ENCODE results near the gene ZC3H18. TPM values are rescaled to one million over a fixed set of nuclear protein-coding genes. Genes with fewer than 3 reads are reported as not detected.

ZC3H18 gene
- polyA plus RNA-seq, 1 donor from 2014 or later: 12.8 TPM

DNA sequence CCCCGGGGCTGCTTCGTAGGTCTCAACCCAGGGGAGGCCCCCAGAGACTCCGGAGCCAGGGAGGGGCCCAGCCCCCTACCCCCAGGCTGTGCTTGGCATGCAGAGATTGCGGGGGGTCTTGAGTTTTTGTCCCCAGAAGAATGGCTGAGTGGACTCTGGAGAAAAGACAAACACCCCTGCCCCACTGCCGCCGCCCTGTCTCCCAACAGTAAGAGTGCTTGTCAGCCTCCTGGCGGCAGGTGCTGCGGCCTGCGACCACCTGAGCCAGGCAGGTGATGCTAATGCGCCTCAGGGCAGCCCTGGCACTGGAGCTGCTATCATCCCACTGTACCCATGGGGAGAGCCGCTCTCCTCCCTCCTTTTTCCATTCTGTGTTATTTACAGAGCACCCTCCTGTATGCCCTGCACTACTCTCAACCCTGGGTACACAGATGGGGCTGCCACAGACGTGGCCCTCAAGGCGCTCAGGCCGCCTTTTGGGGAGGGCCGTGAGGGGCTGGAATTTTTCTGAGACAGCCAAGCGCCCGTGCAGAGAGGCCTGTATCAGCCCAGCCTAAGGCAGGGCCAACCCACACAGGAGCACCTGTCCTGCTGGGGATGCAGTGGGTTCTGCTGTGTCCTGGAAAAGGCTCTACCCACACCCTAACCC lies 65.6 kb downstream of the ZC3H18 start:
- Histone ChIP-seq H3K9ac (ENCODE audit: low read length) (no peak overlapping the region), H3K9me2 (ENCODE audit: insufficient read depth, low read length) (no peaks in the 10 kb centered on the region), H3F3A (ENCODE audit: insufficient read depth, low read length, poor library complexity, severe bottlenecking) (no peaks in the 10 kb centered on the region), H3K4me2 (ENCODE audit: low read length) (no peak overlapping the region), H3K4me3 (ENCODE audit: low read length) (no peak overlapping the region), H3K9me3 (ENCODE audit: low read length) (no peaks in the 10 kb centered on the region), H3K36me3 (ENCODE audit: insufficient read depth, low read length) (no peaks in the 10 kb centered on the region), H3K79me2 (replicated peaks; ENCODE audit: insufficient read depth, low read length) (no peaks in the 10 kb centered on the region), H3K27me3 (ENCODE audit: insufficient read depth, low read depth, low read length) (peaks cover 13% of the 10 kb centered on the region), H4K20me1 (ENCODE audit: insufficient read depth) (no peaks in the 10 kb centered on the region), H3K27ac (ENCODE audit: low read length) (no peak overlapping the region), H2AFZ (ENCODE audit: low read depth, low read length) (no peak overlapping the region)
- TF ChIP-seq EZH2 (IDR thresholded peaks at IDR 0.05; ENCODE audit: borderline replicate concordance, insufficient read depth, low read length, poor library complexity, severe bottlenecking) (no peak), TAF1 (IDR thresholded peaks at IDR 0.05; ENCODE audit: low read depth) (no peak), MXI1 (conservative IDR thresholded peaks at IDR 0.05; ENCODE audit: poor library complexity, severe bottlenecking) (no peak), EP300 (conservative IDR thresholded peaks at IDR 0.05; ENCODE audit: poor library complexity, severe bottlenecking) (no peak), POLR2AphosphoS5 (IDR thresholded peaks at IDR 0.05) (no peak), RAD21 (conservative IDR thresholded peaks at IDR 0.05) (no peak), SMC3 (conservative IDR thresholded peaks at IDR 0.05; ENCODE audit: poor library complexity) (no peak)
- TF ChIP-seq, protein P1, sequence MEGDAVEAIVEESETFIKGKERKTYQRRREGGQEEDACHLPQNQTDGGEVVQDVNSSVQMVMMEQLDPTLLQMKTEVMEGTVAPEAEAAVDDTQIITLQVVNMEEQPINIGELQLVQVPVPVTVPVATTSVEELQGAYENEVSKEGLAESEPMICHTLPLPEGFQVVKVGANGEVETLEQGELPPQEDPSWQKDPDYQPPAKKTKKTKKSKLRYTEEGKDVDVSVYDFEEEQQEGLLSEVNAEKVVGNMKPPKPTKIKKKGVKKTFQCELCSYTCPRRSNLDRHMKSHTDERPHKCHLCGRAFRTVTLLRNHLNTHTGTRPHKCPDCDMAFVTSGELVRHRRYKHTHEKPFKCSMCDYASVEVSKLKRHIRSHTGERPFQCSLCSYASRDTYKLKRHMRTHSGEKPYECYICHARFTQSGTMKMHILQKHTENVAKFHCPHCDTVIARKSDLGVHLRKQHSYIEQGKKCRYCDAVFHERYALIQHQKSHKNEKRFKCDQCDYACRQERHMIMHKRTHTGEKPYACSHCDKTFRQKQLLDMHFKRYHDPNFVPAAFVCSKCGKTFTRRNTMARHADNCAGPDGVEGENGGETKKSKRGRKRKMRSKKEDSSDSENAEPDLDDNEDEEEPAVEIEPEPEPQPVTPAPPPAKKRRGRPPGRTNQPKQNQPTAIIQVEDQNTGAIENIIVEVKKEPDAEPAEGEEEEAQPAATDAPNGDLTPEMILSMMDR (IDR thresholded peaks at IDR 0.05; ENCODE audit: poor library complexity, severe bottlenecking): no peak
- TF ChIP-seq, protein P2, sequence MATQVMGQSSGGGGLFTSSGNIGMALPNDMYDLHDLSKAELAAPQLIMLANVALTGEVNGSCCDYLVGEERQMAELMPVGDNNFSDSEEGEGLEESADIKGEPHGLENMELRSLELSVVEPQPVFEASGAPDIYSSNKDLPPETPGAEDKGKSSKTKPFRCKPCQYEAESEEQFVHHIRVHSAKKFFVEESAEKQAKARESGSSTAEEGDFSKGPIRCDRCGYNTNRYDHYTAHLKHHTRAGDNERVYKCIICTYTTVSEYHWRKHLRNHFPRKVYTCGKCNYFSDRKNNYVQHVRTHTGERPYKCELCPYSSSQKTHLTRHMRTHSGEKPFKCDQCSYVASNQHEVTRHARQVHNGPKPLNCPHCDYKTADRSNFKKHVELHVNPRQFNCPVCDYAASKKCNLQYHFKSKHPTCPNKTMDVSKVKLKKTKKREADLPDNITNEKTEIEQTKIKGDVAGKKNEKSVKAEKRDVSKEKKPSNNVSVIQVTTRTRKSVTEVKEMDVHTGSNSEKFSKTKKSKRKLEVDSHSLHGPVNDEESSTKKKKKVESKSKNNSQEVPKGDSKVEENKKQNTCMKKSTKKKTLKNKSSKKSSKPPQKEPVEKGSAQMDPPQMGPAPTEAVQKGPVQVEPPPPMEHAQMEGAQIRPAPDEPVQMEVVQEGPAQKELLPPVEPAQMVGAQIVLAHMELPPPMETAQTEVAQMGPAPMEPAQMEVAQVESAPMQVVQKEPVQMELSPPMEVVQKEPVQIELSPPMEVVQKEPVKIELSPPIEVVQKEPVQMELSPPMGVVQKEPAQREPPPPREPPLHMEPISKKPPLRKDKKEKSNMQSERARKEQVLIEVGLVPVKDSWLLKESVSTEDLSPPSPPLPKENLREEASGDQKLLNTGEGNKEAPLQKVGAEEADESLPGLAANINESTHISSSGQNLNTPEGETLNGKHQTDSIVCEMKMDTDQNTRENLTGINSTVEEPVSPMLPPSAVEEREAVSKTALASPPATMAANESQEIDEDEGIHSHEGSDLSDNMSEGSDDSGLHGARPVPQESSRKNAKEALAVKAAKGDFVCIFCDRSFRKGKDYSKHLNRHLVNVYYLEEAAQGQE (IDR thresholded peaks at IDR 0.05; ENCODE audit: borderline replicate concordance): no peak

DNA sequence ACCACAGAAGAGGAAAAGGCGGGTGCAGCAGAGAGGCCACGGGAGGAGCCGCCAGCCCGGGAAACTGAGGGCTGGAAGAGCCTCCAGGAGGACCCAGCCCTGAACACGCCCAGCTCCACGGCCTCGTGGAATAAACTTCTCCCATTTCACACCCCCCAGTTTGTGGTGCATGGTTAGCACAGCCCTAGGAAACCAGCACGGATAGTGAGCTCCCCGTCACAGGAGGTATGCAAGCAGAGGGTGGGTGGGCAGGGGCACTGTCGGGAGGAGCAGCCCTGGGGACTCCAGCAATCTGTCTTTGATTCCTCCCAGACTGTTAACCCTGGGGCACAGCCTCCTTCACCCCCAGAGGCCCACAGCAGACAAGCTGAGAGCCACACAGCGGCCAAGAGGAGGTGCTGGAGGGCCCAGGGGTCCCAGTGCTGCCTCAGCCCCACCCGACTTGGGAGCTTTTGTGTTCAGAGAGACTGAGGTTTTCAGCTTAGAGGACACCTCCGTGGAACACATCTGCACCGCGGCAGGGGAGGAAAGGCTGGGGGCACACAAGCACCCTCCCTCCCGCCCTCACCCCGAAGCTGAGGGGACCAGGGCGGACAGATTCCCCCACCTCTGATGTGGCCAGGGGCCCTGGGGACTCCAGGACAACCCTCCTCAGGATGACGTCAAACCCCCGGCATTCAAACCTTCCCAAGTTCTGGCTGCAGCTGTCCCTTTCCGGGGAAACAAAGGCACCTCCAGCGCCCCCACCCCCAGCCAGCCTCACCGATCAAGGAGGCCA lies 66.5 kb downstream of the ZC3H18 start:
- H4K20me1 ChIP-seq (ENCODE audit: insufficient read depth): no peaks in the 10 kb centered on the region
- no peak overlapping the region for H3K4me3 ChIP-seq (ENCODE audit: low read length)
- peaks cover 13% of the 10 kb centered on the region for H3K27me3 ChIP-seq (ENCODE audit: insufficient read depth, low read depth, low read length)
- no peak overlapping the region for H3K9ac ChIP-seq (ENCODE audit: low read length)
- TF ChIP-seq EZH2 (IDR thresholded peaks at IDR 0.05; ENCODE audit: borderline replicate concordance, insufficient read depth, low read length, poor library complexity, severe bottlenecking) (no peak), MXI1 (conservative IDR thresholded peaks at IDR 0.05; ENCODE audit: poor library complexity, severe bottlenecking) (no peak), POLR2AphosphoS5 (IDR thresholded peaks at IDR 0.05) (no peak), TAF1 (IDR thresholded peaks at IDR 0.05; ENCODE audit: low read depth) (no peak), RAD21 (conservative IDR thresholded peaks at IDR 0.05) (no peak), SMC3 (conservative IDR thresholded peaks at IDR 0.05; ENCODE audit: poor library complexity) (no peak), EP300 (conservative IDR thresholded peaks at IDR 0.05; ENCODE audit: poor library complexity, severe bottlenecking) (no peak)
- TF ChIP-seq, protein P2 (IDR thresholded peaks at IDR 0.05; ENCODE audit: borderline replicate concordance): no peak
- TF ChIP-seq, protein P1 (IDR thresholded peaks at IDR 0.05; ENCODE audit: poor library complexity, severe bottlenecking): no peak
- no peaks in the 10 kb centered on the region for H3K9me2 ChIP-seq (ENCODE audit: insufficient read depth, low read length)
- H3K36me3 ChIP-seq (ENCODE audit: insufficient read depth, low read length): no peaks in the 10 kb centered on the region
- H3K79me2 ChIP-seq (replicated peaks; ENCODE audit: insufficient read depth, low read length): no peaks in the 10 kb centered on the region
- H2AFZ ChIP-seq (ENCODE audit: low read depth, low read length): no peak overlapping the region
- H3K27ac ChIP-seq (ENCODE audit: low read length): no peak overlapping the region
- no peaks in the 10 kb centered on the region for H3F3A ChIP-seq (ENCODE audit: insufficient read depth, low read length, poor library complexity, severe bottlenecking)
- no peak overlapping the region for H3K4me2 ChIP-seq (ENCODE audit: low read length)
- H3K9me3 ChIP-seq (ENCODE audit: low read length): no peaks in the 10 kb centered on the region
